Transverse colon (tissue), 4 donors: Measurements from ENCODE around the gene KDM5A. TPM values are rescaled to one million over a fixed set of nuclear protein-coding genes. Genes with fewer than 3 reads are reported as not detected.

Source experiments
- DNase-seq: peaks from one replicate; pipeline ENCODE4 v3.0.0-alpha.2; 2019
- H3K27ac ChIP-seq, 4 donors: fragments of 200-600 bp; sonication (generic); 2 replicates each; pipeline ENCODE4 v1.5.1; 2016 to 2018; ENCODE audit warnings: inconsistent platforms in 4 of 4
- H3K27me3 ChIP-seq: fragments of 200-600 bp; sonication (generic); 2 replicates; pipeline ENCODE4 v1.5.1; 2017; ENCODE audit warnings: inconsistent platforms
- H3K36me3 ChIP-seq, 4 donors: fragments of 200-600 bp; sonication (generic); 2 replicates each; pipeline ENCODE4 v1.5.1; 2017 to 2019; ENCODE audit warnings: inconsistent platforms in 4 of 4
- H3K4me1 ChIP-seq, 4 donors: fragments of 200-600 bp; sonication (generic); 2 replicates each; pipeline ENCODE4 v1.5.1; 2017 to 2020; ENCODE audit warnings: inconsistent platforms in 4 of 4
- H3K4me3 ChIP-seq, 4 donors: fragments of 200-600 bp; sonication (generic); 1 replicate in 1 of 4; 2 replicates in 3 of 4; pipeline versions ENCODE4 v1.5.1 to v1.6.1; 2017 to 2019; ENCODE audit warnings: inconsistent platforms in 4 of 4
- H3K9me3 ChIP-seq, 2 donors: fragments of 200-600 bp; sonication (generic); 2 replicates each; pipeline ENCODE4 v1.5.1; 2017 to 2019; ENCODE audit warnings: inconsistent platforms in 2 of 2
- CTCF ChIP-seq, 5 experiments: fragments of 200-600 bp in 3 of 5; fragments of 450-650 bp in 2 of 5; sonication (generic) in 3 of 5; IDR thresholded peaks; 1 replicate in 2 of 5; 2 replicates in 3 of 5; pipeline ENCODE4 v1.5.1; 2016 to 2017; ENCODE audit warnings: antibody characterized with exemption in 5 of 5, inconsistent platforms in 3 of 5, mild to moderate bottlenecking in 2 of 5, moderate library complexity in 1 of 5
- EP300 ChIP-seq: sonication (generic); formaldehyde crosslinking; IDR thresholded peaks from one replicate; pipeline ENCODE4 v1.6.1; 2017; ENCODE audit warnings: antibody characterized with exemption, low read depth
- POLR2A ChIP-seq: fragments of 450-650 bp; IDR thresholded peaks from one replicate; pipeline ENCODE4 v1.6.1; 2016; ENCODE audit warnings: antibody characterized with exemption, mild to moderate bottlenecking, moderate library complexity
- POLR2AphosphoS5 ChIP-seq, 3 donors: sonication (generic); formaldehyde crosslinking; IDR thresholded peaks; one replicate each; pipeline ENCODE4 v1.6.1; 2016; ENCODE audit warnings: antibody characterized with exemption in 3 of 3
- WGBS, 2 donors: methylation state at CpG; one replicate each; pipeline ENCODE4 v1.1.5; 2018; ENCODE audit warnings: low coverage in 1 of 2; 5-methylcytosine and 5-hydroxymethylcytosine counted together
- in situ Hi-C, 4 donors: fragments of 200-750 bp; cut with MboI; loops; one replicate each; pipeline versions ENCODE4 v1.15.0 to v1.15.1; 2017; ENCODE audit warnings: low sequenced_read_pairs in 3 of 4, low pct_ligation_motif_present in 1 of 4, low pct_unique_long_range_greater_than_20kb in 1 of 4
- intact Hi-C: fragments of 100-400 bp; cut with DNase I; formaldehyde crosslinking; loops from one replicate; pipeline ENCODE4 v1.15.1; 2023; ENCODE audit warnings: low total_unique reads
- total RNA-seq, 4 donors: library from RNA; depleted of rRNA; stranded (reverse); fragments of >200 nt; gene quantifications; one replicate each; pipeline ENCODE4 v1.1.0, GENCODE V29; 2016

The KDM5A gene
- total RNA-seq, 4 donors from 2014 or later, result 20.2 to 64.7 (median 51.5) TPM

GRCh38 chr12:241266-241665, 147.9 kb downstream of the KDM5A start:
- intact Hi-C loops, result no loop called here
- peaks cover 10% of the 10 kb centered on the region for H3K27me3 ChIP-seq
- TF ChIP-seq POLR2AphosphoS5 (IDR thresholded peaks at IDR 0.05) (no peak), POLR2A (no peak), CTCF (IDR thresholded peaks at IDR 0.05) (no peak), EP300 (no peak)
- 83 to 86% methylated on average over 1 to 9 of the region's 9 CpGs for WGBS, 2 donors
- H3K9me3 ChIP-seq, result peaks cover 2 to 5% of the 10 kb centered on the region in 2 donors
- H3K27ac ChIP-seq, result no peak overlapping the region
- no peak for DNase-seq
- no peaks in the 10 kb centered on the region for H3K36me3 ChIP-seq
- no peak overlapping the region for H3K4me3 ChIP-seq
- in situ Hi-C loops, result no loop called here
- no peaks in the 10 kb centered on the region for H3K4me1 ChIP-seq

- Histone ChIP-seq H3K4me1 (no peaks in the 10 kb centered on the region), H3K9me3 (peaks cover 0 to 7% of the 10 kb centered on the region in 2 donors), H3K27me3 (peaks cover 10% of the 10 kb centered on the region), H3K36me3 (no peaks in the 10 kb centered on the region), H3K4me3 (no peak overlapping the region), H3K27ac (no peak overlapping the region)
- TF ChIP-seq POLR2AphosphoS5 (IDR thresholded peaks at IDR 0.05) (no peak), CTCF (IDR thresholded peaks at IDR 0.05) (no peak), EP300 (no peak), POLR2A (no peak)
- WGBS, 2 donors, result 81 to 84% methylated on average over 9 of the region's 9 CpGs
- DNase-seq, result no peak
- in situ Hi-C loops, result no loop called here
- intact Hi-C loops, result no loop called here
These were observed 148.6 kb downstream of the KDM5A start for GRCh38 chr12:240566-240965.

- H3K4me1 ChIP-seq, result no peaks in the 10 kb centered on the region
- DNase-seq, result no peak
- no peak overlapping the region for H3K27ac ChIP-seq
- peaks cover 0 to 7% of the 10 kb centered on the region in 2 donors for H3K9me3 ChIP-seq
- in situ Hi-C loops, result no loop called here
- no peak for TF ChIP-seq POLR2A
- TF ChIP-seq CTCF (IDR thresholded peaks at IDR 0.05), result no peak
- no peak for TF ChIP-seq EP300
- no peak for TF ChIP-seq POLR2AphosphoS5 (IDR thresholded peaks at IDR 0.05)
- H3K4me3 ChIP-seq, result no peak overlapping the region
- H3K36me3 ChIP-seq, result no peaks in the 10 kb centered on the region
- intact Hi-C loops, result no loop called here
- WGBS, 2 donors, result 66 to 71% methylated on average over 14 to 19 of the region's 19 CpGs
- peaks cover 8% of the 10 kb centered on the region for H3K27me3 ChIP-seq
These were observed 150.3 kb downstream of the KDM5A start for GRCh38 chr12:238736-239398.

GRCh38 chr12:238116-238515, 151.0 kb downstream of the KDM5A start:
- Histone ChIP-seq H3K27ac (no peak overlapping the region), H3K4me3 (no peak overlapping the region), H3K27me3 (peaks cover under 1% of the 10 kb centered on the region), H3K9me3 (peaks cover 0 to 7% of the 10 kb centered on the region in 2 donors), H3K4me1 (no peaks in the 10 kb centered on the region), H3K36me3 (no peaks in the 10 kb centered on the region)
- whole genome bisulfite sequencing, 2 donors, result 88 to 91% methylated on average over 9 of the region's 9 CpGs
- TF ChIP-seq POLR2AphosphoS5 (IDR thresholded peaks at IDR 0.05) (no peak), POLR2A (no peak), EP300 (no peak), CTCF (IDR thresholded peaks at IDR 0.05) (no peak)
- intact Hi-C loops, result no loop called here
- no peak for DNase-seq
- in situ Hi-C loops, result no loop called here
